Activated CD4-positive, CD25-positive, alpha-beta regulatory T cell (primary cell): Measurements from ENCODE around the gene GPANK1.
A peak's percentile ranks its signal among the peaks of the same experiment; 100 is the strongest.
"Not testable (repeated sequence)": the region's sequence is repeated elsewhere in the genome, so short reads cannot be mapped to it uniquely, and the experiment has no call there.

Experiments
- DNase-seq, 4 experiments: peaks; one replicate each; lab custom pipeline; 2025; lab: John Stamatoyannopoulos, UW

GPANK1 gene

DNA sequence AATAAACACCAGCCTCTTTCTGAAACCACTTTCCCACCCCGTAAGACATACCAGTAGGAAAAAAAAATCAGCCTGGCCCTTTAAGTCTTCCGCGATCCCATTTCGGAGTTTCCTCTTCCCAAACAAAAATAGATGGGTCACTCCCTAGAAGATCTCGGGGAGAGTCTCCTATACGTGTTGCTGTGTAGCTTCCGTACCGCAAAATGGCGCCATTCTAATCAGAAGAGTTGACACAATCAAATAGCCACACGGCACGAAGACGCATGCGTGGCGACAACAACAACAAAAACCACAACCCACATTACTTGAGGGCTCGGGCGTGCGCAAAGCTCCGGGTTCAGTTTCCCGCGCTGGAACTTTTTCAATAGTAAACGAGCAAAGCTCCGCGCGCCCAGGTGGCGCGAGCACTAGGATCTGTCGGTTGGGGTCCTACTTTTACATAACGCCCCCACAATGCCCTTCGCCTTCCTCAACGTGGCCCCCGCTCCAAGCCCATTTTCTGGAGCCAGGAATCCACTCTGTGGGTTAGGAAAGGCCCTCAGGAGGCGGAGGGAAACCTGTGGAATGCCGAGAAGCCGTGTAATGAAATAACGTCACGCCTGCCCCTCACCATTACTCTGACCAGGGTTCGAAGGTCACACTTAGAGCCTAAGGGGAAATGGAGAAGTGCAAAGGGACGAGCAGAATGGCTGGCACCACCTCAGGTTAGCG lies at the start of gene GPANK1:
Gene GPANK1, minus strand, starts transcription at position 208 of the 711 bp plus-strand sequence. CDS start 519 bp downstream, outside the sequence.
- peak; percentile 56 to 76 (median 72) for DNase-seq

DNA sequence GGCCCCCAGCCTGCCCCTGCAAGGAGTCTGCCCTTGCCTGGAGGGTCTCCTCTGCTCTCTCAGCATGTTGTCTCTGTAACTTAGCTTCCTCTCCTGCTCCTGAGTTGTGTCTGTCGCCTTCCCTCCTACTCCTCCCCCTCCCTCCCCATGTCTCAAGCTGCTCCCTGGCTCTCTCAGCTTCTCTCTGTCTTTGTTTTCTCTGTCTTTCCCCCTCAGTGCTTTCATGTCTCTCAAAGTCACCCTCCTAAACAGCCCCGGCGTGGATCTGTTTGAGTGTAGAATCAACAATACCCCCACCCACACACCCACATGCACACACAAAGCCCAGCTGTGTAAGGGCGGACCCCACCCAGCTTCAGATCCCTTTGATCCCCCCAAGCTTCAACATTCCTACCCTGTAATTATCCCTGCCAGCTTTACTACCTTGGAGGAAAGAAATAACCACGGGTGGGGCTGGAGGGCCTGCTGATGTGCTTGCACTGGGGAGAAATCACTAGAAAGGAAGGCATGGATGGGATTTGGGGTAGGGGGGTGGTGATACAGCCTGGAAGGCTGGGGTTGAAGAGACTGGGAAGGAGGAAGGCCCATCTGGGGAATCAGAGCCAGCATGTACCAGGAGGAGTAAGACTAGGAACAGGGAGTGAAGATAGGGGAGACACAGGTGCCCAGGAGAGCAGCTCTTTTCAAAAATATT lies 49.3 kb upstream of the GPANK1 start:
- DNase-seq: no peak

DNA sequence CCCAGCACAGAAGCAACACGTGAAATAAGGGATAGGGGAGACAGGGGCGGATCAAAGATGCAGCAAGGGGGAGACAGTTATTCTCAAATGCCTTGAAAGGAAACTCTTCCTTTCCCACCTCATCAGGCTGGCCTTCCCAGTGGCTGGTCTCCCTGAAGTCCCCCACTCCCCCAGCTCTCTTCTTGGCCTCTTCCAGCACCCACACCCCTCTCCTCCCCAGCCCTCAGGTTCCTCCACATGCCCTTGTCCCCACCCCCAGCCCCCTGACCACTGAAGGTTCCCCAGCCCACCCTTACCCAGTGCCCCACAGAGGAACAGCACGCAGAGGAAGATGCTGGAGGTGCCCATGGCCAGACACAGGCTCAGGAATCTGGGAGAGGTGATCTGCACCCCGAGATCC lies 48.7 kb upstream of the GPANK1 start:
- no peak for DNase-seq

DNA sequence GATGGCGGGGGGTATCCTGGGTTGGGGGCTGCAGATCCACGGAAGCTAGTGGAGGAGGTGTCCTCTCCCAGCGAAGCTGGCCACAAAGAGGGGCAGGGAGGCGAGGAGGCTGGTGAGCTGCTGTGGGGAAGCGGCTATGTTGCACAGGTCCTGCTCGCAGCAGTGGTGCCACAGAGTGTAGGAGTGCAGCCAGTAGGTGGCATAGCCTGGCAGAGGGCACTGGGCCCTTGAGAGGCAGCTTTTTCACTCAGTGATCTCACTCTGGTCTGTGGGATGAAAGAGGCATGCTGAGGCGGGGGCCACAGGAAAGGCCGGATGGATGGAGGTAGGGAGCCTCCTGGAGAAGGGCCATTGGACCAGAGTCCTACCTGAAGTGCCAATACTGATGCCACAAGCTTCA lies 47.5 kb upstream of the GPANK1 start:
- DNase-seq: no peak

DNA sequence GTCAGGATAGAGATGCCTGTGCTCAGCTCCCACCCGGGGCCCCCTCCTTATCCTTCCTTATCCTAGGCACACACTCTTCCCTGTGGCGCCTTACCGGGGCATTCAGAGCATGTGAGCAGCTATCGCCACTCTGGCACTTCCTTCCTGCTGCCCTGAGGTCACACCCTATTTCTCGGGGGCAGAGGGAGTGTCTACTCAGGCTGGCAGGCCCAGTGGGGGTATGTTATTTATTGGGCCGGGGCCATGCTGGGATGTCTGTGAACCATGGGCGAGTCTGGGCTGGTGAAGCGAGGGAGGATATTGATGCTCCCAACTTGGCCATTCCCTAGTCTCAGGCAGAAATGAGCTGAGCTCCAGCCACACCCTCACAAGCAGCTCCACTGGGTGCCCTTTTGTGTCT lies 46.4 kb upstream of the GPANK1 start:
- DNase-seq: no peak

DNA sequence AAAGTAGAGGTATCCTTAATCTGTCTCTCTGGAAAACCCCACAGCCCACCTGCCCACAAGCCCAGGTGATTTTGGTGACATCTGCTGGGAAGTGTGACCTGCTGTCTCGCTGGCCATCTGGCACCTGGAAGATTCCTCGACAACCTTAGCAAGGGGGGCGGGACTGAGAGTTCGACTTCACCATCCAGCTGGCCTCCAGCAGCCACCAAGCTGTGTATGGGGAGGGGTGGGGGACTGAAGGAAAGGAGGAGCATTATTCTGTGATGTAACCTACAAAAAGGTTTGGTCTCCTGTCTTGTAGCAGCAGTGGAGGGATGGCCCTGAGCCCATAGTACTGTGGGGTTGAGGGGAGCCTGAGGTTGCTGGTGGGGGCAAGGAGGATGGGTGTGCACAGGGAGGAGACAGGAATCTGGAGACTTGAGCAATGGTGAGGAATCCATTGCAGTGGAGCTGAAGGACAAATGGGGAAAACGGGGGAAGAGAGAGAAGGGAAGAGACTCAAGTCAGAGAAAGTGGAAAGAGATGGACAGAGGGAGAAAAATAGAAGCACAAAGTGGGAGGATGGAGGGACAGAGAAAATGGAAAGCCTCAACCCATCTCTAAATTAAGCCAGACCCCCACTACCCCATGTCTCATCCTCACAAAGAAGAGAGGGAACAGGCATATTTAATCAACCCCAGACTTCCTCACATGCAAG lies 45.9 kb upstream of the GPANK1 start:
- DNase-seq: no peak

DNA sequence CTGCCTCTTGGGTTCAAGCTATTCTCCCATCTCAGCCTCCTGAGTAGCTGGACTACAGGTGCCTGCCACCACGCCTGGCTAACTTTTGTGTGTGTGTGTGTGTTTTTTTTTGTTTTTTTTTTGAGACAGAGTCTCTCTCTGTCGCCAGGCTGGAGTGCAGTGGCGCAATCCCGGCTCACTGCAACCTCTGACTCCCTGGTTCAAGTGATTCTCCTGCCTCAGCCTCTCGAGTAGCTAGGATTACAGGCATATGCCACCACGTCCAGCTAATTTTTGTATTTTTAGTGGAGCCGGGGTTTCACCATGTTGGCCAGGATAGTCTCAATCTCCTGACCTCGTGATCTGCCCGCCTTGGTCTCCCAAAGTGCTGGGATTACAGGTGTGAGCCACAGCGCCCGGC lies 44.4 kb upstream of the GPANK1 start:
- DNase-seq: not testable (repeated sequence)

DNA sequence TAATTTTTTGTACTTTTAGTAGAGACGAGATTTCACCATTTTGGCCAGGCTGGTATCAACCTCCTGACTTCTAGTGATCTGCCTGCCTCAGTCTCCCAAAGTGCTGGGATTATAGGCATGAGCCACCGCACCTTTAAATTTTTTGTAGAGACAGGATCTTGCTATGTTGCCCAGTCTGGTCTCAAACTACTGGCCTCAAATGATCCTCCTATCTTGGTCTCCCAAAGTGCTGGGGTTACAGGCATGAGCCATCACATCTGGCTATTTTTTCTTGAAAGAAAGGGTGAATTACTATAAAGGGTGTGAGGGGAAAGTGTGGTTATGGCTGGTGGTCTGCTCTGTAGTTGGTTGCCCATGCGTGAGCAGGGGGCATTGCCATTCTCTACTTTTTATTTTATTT lies 43.4 kb upstream of the GPANK1 start:
- DNase-seq: no peak

DNA sequence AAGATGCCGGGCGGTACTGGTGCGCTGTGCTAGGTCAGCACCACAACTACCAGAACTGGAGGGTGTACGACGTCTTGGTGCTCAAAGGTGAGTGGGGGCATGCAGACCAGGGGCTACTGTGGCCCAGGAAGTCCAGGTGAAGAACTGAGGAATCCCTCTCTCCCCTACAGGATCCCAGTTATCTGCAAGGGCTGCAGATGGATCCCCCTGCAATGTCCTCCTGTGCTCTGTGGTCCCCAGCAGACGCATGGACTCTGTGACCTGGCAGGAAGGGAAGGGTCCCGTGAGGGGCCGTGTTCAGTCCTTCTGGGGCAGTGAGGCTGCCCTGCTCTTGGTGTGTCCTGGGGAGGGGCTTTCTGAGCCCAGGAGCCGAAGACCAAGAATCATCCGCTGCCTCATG lies 42.9 kb upstream of the GPANK1 start:
- no peak for DNase-seq

DNA sequence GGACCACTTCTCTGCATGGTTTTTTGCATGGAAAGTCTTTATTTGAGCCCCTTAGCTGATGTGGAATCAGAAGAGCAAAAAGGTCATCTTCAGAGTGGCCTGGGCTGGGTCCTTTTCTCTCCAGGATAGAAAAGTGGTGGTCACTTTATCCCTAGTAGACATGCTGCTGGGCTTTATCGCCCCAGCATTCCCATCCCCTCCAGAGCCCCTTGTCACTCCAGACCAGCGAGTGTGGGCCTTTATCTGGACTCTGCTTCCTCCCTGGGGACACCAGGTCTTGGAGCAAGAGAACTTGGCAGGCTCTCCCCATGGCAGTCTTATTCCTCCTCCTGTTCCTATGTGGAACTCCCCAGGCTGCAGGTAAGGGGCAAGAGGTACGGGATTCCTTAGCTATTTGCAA lies 41.8 kb upstream of the GPANK1 start, which contains the start of gene LY6G6F:
Gene LY6G6F, plus strand, starts transcription at position 268 of the 400 bp plus-strand sequence. Its CDS starts 41 bp downstream, at position 309.
- no peak for DNase-seq

DNA sequence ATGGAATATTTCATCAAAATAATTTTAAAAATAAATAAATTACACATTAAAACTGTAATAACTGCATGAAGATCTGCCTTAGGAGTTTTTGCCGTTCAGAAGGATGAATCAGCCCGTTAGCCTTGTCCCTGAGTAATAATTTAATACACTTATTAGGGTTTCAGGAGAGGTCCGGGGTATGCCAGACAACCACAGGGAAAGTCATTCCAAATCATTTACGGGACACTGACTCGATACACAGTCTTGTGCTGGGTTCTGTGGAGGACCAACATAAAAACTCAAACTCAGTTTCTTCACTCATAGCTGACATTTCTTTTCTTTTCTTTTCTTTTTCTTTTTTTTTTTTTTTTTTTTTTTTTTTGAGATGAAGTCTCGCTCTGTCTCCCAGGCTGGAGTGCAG lies 41.1 kb upstream of the GPANK1 start:
- no peak for DNase-seq

DNA sequence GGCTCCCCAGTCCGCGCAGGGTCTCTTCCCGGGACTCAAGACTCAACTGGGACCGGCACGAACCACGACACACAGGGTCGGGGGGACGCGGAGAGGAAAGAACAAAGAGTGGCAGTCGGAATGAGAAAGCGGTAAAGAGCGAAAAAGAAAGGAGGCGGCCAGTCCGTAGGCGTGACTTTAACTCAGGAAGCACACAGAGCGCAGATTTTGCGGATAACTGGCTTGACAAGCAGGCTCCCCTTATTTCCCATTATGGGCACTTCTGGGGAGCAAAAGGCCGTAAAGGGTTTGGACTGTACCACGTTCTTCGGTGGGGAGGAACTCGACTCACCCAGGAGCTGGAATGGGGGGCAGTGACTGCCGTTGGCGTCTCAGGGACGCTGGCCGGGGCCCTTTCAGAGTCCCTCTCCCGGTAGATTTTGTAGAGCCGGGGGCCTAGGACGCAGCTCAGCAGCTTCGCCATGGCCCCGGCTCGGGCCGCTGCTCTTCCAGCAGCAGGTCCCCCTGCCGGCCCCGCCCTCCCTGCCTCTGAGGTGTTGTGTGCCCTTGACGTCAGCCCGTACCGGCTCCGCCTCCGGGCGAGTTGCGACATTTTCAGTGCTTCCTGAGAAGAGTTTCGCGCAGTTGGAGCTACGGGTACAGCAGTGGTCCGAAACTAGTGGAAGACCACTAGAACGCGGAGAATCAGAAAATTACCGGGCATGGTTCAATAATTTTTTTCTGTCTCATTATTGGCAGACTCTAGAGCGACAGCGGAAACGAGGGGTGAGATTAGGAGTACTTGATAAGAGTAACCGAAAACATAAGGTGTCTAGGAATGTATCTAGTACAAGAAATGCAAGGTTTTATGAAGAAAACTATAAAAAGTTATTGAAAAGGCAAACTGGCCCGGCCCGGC lies 38.3 kb upstream of the GPANK1 start, which contains the start of gene ABHD16A:
Gene ABHD16A, minus strand, starts transcription at position 506 of the 898 bp plus-strand sequence. Its CDS starts 43 bp downstream, at position 463.
- DNase-seq: peak; percentile 90 to 96 (median 94)

DNA sequence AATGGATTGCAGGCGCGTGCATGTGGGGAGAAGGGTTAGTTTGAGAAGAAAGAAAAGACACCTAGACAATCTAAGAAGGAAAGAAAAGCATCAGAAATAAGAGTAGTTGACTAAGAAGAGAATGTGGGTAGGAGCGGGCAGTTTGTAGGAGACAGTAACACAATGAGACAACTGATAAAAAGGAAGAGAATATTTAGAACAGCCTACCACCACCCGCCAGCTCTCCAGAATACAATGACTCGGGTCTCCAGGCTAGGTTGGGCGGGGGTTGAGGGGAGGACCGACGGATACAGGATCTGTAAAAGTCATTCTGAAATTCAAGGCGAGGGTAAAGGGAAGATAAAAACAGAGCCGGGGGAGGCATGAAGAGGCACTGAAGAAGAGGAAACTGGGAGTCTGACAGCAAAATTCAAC lies 37.6 kb upstream of the GPANK1 start:
- DNase-seq: no peak

DNA sequence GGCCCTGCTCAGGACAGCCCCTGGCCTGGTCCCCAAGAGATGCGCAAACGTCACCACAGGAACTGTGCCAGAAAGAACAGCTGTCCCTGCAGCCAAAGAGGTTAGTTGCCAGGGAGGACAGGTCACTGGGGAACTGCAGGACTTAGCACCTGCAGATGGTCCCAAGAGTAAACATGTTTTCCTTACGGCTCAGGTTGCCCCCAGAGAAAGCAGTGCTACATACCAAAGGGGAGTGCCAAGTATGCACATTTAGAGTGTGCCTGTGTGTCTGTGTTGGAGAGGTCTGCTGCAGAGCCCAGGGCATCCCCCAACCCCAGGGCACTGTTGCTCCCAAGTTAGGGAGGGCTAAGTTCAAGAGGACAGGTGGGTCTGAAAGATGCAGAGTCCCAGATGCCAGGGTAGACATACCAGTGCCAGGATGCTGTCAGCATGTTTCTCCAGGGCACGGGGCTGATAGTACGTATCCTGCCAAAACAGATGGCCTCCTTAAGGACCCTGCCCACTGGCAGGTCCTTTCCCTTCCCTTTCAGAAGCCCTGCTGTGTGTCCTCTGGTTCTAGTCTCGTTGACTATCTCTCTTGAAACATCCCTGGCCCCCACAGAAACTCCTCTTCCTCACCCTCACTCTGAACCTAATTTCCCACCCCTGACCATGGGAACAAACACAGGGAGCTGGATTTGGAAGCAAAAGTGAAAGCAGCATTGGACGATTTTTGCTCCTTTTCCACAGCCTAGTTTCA lies 37.0 kb upstream of the GPANK1 start:
- no peak for DNase-seq

DNA sequence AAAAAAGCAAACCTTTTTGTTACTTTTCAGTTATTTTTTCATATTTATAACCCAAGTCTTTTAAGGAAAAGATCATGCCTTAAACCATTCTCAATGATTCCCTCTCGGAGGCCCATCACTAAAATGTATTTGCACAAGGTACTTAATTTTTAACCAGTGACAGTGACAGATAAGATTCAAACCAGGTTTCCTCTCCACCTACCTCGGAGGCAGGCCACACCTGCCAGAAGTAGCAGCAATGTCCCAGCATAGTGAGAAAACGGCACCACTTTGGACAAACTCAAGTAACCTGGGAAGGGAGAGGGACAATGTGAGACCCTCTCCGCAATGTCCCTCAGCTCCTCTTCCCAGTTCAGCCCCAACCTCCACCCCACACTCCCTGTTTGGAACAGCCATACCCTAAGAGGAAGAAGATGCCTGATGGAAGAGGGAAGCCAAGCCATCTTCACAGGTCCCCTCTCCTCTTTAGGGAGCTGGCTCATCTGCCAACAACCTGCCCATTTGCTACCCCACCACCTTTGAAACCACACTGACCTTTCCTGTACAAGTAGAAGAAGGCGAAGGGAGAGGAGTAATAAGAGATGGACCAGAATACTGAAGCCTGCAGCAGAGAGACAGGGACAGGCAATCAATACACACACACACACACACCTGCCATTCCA lies 36.1 kb upstream of the GPANK1 start:
- no peak for DNase-seq

DNA sequence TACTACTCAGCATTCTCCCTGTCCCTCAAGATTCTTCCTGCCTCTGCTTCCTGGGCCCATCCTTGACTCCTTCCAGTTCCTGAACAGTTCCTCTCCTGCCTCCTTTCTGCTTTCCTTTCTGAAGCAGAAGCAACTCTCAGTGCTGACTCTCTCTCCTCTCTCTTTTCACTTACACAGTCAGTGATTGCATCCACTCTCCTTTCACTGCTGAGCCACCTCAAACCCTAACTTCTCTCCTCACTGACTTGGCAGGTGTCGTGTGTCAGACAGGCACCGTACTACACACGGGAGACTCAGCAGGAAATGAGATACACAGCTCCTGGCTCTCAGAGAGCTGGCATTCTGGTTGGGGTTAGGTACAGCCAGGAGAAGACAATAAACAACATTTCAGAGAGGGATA lies 32.8 kb upstream of the GPANK1 start:
- no peak for DNase-seq

DNA sequence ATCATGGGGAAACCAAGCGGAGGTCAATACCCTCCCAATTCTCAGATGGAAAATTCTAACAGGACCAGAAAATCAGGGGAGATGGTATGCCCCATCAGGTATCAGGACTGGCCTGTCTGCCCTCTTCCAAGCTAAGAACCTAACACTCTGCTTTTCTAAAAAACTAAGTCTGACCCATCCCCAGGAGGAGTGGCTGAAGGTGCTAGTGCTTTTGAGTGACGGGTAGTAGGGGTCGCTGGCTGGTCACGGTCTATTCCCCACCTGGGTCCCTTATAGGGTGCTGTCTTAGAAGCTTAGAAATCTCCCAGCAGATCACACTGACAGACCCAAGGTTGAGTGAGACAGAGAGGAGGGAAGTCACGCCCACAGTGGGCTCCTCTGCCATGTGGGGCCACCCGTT lies 28.7 kb upstream of the GPANK1 start:
- DNase-seq: no peak

DNA sequence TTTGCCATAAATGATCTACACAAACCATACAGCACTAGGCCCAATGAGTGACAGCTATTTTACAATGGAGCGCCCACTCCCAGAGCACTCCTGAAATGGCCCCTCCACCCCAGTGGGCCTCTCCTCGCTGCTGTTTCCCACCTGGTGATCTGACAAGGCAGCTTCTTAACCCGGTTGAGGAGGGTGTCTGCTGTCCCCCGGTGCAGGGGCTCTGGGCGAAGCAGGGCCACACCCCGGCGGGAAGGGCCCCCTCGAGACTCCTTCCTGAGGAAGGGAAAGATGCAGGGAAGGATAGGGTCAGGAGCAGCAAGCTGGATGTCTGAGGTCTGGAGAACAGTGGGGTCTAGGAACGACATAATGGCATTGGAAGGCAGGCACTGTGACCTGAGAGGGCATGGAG lies 28.1 kb upstream of the GPANK1 start:
- no peak for DNase-seq

DNA sequence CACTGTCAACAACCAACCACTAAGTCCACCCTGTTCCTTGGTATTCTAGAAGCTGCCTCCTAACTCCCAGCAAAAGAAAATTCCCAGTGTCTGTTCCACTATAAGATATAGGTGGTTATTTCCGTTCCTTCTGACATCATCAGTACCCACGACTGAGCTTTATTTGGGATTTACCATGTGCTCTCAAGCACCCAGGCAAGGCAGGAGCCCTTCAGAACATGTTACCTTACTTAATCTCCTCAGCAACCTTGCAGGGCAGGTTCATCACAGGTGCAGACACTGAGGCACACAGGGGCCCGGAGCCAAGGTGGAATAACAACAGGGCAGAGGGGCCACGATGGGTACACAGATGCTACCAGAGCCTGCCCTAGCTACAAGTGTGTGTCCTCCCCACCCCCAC lies 27.6 kb upstream of the GPANK1 start:
- DNase-seq: no peak

DNA sequence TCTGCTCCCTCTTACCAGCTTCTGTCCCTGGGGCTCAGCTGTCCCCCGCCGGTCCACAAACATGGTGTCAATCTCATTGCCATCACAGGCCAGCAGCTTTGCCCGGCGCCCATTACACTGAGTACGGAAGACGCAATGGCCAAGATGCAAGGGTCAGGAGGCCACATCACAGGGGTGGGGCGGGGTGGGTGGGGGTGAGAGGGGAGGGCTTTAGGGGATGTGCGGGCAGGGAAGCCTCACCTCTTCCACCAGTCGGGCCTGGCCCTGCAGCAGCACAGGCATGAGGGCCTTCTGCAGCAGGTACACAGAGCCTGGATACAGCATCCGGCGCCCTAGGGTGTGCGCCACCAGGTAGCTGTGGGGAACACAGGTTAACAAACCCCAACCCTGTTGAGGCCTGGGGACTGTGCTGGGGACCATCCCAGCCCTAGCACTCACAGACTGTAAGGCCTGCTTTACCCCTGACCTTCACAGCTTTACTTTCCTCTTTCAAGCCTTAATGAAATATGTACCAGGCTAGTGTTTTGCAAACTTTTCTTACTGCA lies 26.8 kb upstream of the GPANK1 start:
- no peak for DNase-seq
